Measurements from ENCODE around the gene PHRF1. TPM values are rescaled to one million over a fixed set of nuclear protein-coding genes. Genes with fewer than 3 reads are reported as not detected.

PHRF1 gene
- total RNA-seq, 6 experiments from 2014 or later: 15.4 to 21.9 (median 20.3) TPM

- Histone ChIP-seq H3K36me3 (peaks cover 0 to 89% (median 39%) of the 10 kb centered on the region in 4 donors), H3K4me3 (no peak overlapping the region), H3K9me3 (no peaks in the 10 kb centered on the region), H3K27ac (no peak overlapping the region), H3K4me1 (peaks cover 0 to 5% (median 2%) of the 10 kb centered on the region in 4 donors), H3K27me3 (no peaks in the 10 kb centered on the region)
- DNase-seq: no peak
- WGBS (ENCODE audit: insufficient coverage, low coverage, low lambda C conversion rate, missing lambda C conversion rate): 88% methylated on average over 6 of the region's 30 CpGs
- peak in 1 of 4 donors; percentile 3 for ATAC-seq
- intact Hi-C loops (cut with DNase I): no loop called here
- TF ChIP-seq, protein P1, sequence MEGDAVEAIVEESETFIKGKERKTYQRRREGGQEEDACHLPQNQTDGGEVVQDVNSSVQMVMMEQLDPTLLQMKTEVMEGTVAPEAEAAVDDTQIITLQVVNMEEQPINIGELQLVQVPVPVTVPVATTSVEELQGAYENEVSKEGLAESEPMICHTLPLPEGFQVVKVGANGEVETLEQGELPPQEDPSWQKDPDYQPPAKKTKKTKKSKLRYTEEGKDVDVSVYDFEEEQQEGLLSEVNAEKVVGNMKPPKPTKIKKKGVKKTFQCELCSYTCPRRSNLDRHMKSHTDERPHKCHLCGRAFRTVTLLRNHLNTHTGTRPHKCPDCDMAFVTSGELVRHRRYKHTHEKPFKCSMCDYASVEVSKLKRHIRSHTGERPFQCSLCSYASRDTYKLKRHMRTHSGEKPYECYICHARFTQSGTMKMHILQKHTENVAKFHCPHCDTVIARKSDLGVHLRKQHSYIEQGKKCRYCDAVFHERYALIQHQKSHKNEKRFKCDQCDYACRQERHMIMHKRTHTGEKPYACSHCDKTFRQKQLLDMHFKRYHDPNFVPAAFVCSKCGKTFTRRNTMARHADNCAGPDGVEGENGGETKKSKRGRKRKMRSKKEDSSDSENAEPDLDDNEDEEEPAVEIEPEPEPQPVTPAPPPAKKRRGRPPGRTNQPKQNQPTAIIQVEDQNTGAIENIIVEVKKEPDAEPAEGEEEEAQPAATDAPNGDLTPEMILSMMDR (IDR thresholded peaks at IDR 0.05): no peak
- TF ChIP-seq POLR2A (IDR thresholded peaks at IDR 0.05): no peak
Observed at GRCh38 chr11:598005-598680, 21.9 kb downstream of the PHRF1 start.

GRCh38 chr11:601573-602245 lies 25.4 kb downstream of the PHRF1 start:
- no peaks in the 10 kb centered on the region for H3K27me3 ChIP-seq
- H3K36me3 ChIP-seq: peaks cover 0 to 90% (median 50%) of the 10 kb centered on the region in 4 donors
- intact Hi-C loops (cut with DNase I): no loop called here
- peaks cover 0 to 17% (median 5%) of the 10 kb centered on the region in 4 donors for H3K4me1 ChIP-seq
- H3K4me3 ChIP-seq: no peak overlapping the region
- no peak overlapping the region for H3K27ac ChIP-seq
- ATAC-seq (no peak), DNase-seq (no peak)
- WGBS (ENCODE audit: insufficient coverage, low coverage, low lambda C conversion rate, missing lambda C conversion rate): 94% methylated on average over 10 of the region's 23 CpGs
- H3K9me3 ChIP-seq: no peaks in the 10 kb centered on the region
- TF ChIP-seq, protein P1 (IDR thresholded peaks at IDR 0.05): no peak
- no peak for TF ChIP-seq POLR2A (IDR thresholded peaks at IDR 0.05)

DNA sequence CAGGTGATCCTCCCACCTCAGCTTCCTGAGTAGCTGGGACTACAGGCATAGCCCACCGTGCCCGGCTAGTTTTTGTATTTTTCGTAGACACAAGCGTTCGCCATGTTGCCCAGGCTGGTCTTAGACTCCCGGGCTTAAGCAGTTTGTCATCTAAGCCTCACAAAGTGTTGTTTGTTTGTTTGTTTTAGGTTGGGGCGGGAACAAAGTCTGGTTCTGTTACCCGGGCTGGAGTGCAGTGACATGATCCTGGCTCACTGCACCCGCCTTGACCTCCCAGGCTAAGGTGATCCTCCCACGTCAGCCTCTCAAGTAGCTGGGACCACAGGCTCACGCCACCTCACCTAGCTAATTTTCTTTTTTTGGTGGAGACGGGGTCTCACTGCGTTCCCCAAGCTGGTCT lies 26.9 kb downstream of the PHRF1 start:
- 67% methylated on average over 11 of the region's 13 CpGs for WGBS (ENCODE audit: insufficient coverage, low coverage, low lambda C conversion rate, missing lambda C conversion rate)
- no peaks in the 10 kb centered on the region for H3K9me3 ChIP-seq
- peaks cover 0 to 24% (median 12%) of the 10 kb centered on the region in 4 donors for H3K4me1 ChIP-seq
- intact Hi-C loops (cut with DNase I): no loop called here
- DNase-seq (no peak), ATAC-seq (peak in 3 of 4 donors; percentile 4 to 48 (median 10))
- no peak overlapping the region for H3K4me3 ChIP-seq
- no peaks in the 10 kb centered on the region for H3K27me3 ChIP-seq
- TF ChIP-seq, protein P1 (IDR thresholded peaks at IDR 0.05): no peak
- no peak for TF ChIP-seq POLR2A (IDR thresholded peaks at IDR 0.05)
- H3K36me3 ChIP-seq: peaks cover 0 to 90% (median 53%) of the 10 kb centered on the region in 4 donors
- no peak overlapping the region for H3K27ac ChIP-seq

DNA sequence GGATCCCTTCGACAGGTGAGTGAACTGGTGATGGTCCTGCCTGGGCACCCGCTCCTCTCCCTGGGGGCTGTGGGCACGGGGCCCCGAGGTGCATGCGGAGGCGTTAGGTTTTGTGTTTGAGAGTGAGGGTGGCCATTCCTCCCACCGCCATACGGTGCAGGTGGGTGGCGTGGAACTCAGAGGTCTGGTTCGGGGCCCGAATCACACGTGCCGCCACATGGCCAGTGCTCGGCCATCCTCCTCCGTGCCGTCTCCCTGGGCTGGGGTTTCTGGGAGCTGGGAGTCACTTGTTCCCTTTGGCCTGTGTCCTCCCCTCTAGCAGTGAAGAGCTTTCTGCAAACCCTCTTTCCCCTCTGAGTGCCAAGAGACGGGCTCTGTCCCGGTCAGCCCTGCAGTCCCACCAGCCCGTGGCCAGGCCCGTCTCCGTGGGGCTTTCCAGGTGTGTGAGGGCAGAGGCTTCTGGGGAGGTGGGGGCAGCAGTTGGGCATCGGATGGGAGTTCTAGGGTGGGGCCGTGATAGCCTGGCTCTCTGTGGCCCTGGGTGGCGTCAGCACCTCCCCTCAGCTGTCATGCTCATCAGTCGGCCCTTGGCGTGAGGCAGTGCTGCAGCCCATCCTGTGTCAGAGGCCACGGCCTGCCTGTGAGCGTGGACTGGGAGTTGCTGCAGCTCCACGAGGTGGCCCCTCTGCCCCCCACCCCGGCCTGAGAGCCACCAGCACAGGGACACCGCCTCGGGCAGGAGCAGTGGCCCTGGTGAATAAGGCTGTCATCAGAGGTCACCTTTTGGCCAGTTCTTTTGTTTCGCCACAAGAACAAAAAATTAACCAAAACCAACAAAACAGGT lies 29.2 kb downstream of the PHRF1 start:
- peaks cover 1 to 91% (median 52%) of the 10 kb centered on the region in 4 donors for H3K36me3 ChIP-seq
- peaks cover 0 to 29% (median 15%) of the 10 kb centered on the region in 4 donors for H3K4me1 ChIP-seq
- no peak overlapping the region for H3K4me3 ChIP-seq
- no peaks in the 10 kb centered on the region for H3K27me3 ChIP-seq
- H3K9me3 ChIP-seq: no peaks in the 10 kb centered on the region
- peak in 2 of 4 donors; percentile 1 to 2 for ATAC-seq
- intact Hi-C loops (cut with DNase I): no loop called here
- WGBS (ENCODE audit: insufficient coverage, low coverage, low lambda C conversion rate, missing lambda C conversion rate): 46% methylated on average over 2 of the region's 33 CpGs
- peak in 1 of 3 donors; percentile 58 for DNase-seq
- H3K27ac ChIP-seq: peak overlapping the region in 1 of 3 donors; percentile 55
- TF ChIP-seq, protein P1 (IDR thresholded peaks at IDR 0.05): no peak
- no peak for TF ChIP-seq POLR2A (IDR thresholded peaks at IDR 0.05)
